HG02870 (cell line): ENCODE measurements around the gene DNMT3A.

Experiments
- ATAC-seq: cut with Tn5 transposase; IDR thresholded peaks from one replicate; pipeline ENCODE4 v1.9.1; 2021; ENCODE audit warnings: mild to moderate bottlenecking, moderate library complexity; ENCODE audit not compliant: unreplicated experiment

Gene DNMT3A

DNA sequence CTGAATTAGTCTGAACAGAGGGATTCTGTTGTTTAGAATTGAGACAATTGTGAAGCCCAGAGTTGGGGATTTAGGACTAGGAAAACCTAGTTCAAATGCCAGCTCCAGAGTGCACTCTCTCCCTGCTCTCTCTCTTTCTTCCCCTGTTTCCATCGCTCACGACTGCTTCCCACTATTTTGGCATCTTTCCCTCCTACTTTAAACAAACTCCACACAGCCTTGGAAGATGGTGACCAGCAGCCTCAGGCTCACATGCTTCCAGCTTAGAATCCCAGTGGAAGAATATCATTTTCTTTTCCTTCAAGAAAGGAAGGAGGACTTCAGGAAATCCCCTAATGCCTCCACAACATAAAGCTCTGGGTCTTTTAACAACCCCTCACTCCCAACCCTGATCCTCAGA is 6.1 kb upstream of the DNMT3A start:
- no peak for ATAC-seq

DNA sequence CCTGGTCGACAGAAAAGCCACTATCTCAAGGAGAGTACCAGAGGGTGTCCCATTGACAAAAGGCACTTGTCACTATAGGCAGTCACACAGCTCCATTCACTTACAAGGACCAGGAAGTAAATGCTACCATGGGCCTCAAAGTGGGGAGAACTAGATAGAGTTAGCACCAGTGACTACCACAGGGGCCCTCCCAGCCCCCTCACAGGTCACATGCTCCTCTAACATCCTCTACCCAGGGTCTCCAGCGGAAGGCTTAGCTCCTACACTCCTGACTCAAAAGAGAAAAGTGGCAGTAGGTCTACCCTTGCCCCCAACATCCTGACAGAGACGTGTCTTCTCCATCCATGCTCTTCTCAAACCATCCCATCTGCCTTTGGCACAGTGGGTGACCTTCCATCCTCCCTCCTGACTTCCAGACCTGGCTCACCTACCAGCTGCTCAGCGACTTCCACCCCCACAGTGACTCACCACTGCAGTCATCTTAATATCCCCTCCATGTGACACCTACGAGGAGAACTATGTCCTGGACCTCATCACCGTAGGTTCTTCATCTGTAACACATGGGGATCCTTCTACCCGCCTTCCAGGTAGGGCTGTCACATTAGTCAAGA is 5.6 kb upstream of the DNMT3A start:
- ATAC-seq: no peak

DNA sequence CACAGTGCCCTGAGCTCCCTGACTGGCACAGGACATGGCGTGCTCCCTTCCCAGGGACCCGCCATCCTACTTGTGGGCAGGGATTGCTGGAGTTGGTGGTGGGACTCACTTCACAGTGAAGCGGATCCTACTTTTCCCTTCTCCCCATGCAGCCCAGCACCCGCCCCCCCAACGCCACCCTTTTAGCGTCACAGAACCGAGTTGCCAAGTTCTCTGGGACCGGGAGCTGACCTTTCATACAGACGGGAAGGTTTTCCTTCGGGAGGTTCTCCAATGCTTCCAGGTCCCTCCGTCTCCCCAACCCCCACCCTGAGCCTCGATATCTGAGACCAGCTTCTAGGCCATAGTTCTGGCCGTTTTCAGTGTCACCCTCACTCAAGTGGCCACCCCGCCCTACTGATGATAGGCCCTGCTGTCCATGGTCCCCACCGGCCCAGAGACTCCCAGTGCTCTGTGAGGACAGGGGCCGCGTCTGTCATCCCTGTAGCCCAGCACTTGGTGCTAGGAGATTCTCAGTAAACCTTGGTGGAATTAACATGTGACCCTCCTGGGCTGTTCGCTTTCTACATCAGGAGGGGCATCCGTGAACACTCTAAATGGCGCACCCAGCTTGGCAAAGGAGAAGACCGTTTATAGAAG is 1.6 kb upstream of the DNMT3A start:
- ATAC-seq: no peak

DNA sequence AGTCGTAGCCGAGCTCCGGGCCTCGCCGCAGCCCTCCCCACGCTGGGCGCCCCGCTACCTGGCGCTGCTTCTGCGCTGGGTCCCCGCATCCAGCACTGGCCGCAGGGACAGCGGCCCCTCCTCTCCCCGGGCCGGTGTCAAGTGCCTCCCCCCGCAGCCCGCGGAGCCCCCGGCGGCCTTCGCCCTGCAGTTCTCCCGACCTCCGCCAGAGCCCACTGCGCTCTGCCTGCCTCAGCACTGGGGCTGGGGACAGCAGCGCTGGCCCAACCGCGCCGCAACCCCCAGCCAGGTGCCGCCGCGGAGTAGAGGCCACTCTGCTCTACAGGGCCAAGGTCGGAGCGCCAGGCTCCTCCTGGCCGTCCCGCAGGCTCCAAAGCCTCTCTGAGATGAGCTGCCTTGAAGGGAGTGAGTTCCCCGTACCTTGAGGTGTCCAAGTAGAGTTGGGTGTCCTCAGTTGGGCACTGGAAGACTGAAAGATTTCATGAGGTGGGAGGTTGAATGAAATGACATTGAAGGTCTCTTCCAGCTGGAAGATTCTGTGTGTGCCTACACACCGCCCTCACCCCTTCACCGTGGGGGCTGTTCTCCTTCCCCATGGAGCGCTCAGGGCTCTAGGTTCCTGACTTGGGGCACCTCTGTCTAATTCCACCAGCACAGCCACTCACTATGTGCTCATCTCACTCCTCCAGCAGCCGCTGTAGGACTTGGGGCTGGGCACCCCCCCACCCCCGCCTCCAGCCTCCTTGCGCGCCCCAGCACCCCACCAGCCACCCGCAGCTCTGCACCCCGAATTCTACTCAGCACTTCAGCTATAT is 854 bp upstream of the DNMT3A start:
- peak; percentile 73 for ATAC-seq

DNA sequence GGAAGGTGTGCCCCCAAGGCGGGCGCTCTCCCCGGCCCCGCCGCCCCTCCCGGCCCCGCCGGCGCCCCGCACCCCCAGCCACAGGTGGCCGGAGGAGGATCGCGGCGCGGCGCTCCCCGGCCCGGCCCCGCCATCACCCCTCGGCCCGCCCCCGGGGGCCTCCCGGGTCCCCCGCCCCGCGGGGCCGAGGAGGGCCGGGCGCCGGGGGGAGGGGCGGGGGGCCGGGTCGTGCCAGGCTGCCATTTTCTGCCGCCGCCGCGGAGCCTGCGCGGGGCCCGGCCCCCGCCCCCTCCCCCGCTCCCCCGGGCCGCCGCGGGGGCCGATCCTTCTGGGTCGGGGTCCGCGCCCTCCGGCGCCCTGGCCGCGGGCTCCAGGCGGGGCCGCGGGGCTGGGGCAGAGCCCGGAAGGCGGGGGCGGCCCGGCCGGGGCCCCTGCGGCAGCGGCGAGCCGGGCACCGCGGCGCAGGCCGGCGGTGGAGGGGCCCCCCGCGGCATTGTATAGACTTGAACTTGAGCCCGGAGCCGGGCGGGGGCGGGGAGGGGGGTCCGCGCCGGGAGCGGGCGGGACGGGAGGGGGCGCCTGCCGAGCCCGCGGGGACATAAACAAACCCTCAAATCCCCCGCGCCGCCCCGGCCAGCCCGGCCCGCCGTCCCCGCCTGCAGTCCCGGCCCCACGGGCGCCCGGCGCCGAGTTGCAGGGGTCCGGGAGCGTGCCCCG is 556 bp downstream of the DNMT3A start:
- peak; percentile 22 for ATAC-seq

DNA sequence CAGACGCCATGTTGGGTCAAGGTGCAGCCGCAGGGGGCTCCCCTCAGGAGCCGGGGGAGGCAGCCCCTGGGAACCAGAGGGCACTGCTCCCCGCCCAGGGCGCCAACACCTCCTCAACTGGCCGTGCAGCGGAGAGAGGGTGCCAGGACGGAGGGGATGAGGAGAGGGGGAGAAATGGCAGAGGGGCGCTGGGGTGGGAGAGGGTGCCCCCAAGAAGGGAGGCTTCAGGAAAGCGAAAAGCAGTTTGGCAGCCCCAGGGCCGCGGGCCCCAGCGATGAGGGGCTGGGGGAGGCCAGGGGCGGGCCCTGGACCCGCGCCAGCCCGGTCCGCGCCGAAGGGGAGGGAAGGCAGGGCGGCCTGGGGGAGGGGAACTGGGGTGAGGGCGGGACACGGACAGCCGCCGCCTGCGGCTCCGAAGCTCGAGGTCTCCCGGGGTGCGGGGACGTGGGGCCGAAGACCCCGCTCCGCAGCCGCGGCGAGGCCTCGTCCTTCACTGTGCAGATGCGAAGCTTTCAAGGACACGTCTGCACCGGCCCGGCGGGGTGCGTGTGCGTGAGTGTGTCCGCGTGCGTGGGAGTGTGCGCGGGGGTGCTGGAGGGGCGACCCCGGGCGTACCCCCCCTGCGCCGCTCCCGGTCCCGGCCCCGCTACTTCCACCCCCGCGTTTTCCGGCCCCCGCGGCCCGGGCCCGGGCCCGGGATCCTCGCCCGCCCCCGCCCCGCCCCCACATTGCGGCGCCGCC is 1.4 kb downstream of the DNMT3A start:
- ATAC-seq: no peak

DNA sequence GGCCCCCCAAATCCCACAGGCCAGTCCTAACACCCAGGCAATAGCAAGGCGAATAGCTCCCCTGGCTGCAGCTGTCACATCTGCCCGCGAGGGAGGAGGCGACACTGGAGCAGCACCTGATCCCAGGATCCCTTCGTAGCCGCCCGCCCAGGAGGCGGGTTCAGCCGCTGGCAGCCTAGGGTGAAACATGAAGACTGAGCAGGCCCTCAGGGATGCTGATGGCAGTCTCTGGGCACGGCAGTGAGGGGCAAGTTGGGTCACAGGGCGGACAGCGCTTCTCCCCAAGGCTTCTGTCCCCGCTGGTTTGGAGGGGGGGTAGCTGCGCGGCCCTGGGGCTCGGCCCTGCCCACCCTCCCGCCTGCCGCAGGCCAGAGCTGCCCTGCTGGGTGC is 1.9 kb downstream of the DNMT3A start:
- ATAC-seq: no peak

DNA sequence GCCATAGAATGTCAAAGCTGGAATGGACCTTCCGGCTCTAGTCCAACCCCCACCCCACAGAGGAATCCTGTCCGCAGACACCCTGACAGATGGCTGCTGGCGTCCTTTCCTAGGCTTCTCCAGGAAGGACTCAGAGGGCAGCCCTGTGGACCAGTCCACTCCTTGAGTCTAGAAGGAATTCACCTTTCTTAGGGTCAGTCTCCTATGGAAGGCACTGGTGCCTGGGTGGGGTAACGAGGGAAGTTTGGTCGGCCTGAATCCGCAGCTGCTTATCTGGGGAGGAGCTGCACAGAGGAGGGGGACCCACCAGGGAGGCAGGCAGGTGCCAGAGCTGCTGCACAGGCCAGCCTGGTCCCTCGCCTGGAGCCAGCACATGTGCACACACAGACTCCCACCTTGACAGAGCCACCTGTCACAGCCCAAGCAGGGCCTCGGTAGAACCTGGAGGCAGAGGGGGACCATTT is 2.5 kb downstream of the DNMT3A start:
- no peak for ATAC-seq

DNA sequence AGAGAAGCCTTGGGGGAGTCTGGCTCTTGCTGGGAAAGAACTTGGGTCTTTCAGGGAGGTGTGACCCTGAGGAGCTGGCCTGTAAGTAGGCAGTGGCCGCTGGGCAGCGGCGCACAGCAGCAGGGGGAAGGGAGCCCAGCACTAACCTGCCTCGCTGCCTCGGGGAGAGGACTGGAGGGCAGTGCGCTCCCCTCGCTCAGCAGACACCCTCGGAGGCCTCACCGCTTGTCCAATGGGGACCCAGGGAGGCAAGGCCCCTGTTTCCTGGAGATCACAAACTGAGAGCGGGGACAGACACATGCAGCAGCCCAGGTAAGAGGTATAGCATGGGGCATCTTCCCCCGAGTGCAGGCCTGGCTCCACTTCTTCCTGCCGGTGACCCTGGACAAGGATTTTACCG is 3.3 kb downstream of the DNMT3A start:
- ATAC-seq: no peak

DNA sequence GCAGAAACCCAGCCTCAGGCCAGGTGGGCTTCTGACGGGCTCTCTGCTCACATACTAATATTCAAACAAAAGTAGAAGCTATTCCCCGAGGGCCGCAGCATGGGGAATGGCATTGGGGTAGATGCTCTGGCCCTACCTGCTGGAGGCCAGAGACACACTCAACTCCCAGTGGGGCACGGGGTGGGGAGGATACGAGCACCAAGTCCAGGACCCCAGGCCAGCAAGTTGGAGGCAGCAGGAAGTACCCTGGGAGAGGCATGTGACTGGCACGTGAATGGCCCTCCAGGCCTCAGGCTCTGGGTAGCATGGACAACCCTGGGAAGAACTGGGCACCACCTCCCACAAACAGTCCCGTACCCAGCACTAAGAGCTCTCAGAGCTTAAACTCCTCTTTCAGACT is 3.8 kb downstream of the DNMT3A start:
- ATAC-seq: no peak

DNA sequence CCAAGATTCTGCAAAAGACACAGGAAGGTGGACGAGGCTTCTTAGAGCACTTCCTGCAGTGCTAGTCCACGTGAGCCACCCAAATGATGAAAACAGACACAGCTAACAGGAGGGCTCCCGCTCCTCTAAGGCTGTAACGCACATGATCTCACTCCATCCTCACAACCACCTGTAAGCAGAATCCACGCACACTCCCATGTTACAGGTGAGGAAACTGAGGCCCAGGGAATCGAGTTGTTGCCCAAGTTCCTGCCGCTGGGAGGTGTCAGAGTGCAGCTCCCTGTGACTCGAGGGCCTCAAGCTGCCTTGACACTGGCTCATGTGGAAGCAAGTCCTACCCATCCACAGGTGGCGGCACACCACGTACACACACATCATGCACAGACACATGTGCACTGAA is 4.4 kb downstream of the DNMT3A start:
- ATAC-seq: no peak

DNA sequence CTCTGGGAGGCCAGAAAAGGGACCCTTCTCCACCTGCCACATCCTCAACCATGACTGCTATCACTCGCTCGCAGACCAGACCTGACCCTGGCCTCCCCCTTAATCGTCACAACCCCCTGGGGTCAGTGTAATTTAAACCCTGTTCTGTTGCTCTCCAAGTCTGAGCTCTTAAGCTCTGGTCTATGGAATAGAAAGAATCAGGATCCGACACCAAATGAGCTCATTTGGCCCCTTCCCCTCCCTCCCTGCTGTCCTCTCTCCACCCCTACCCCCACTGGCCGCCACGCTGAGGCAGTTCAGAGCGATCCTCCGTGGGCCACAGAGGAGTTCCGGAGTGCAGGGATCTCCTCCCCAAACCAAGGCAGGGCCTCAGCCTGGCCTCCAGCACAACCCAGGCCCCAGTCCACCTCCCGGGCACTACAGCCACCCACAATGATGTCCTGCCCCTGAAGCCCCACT is 5.3 kb downstream of the DNMT3A start:
- no peak for ATAC-seq

DNA sequence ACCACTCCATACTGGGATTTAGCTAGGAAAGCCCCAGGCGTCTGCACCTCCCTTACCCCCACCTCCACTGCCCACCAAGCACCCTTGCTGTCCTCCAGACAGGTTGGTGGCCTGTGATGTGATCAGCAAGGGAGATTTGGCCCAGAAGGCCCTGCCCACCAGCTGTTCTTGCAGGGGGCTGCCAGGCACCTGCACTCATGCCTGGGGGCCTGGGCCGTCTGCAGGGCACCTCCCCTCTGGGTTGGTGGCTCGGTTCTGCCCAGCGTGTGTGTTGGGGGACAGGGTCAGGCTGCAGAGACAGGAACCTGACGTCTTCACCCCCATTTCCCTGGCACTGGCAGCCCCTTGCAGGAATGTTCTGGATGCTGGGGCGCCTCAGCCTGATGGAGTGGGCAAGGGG is 5.8 kb downstream of the DNMT3A start:
- no peak for ATAC-seq

DNA sequence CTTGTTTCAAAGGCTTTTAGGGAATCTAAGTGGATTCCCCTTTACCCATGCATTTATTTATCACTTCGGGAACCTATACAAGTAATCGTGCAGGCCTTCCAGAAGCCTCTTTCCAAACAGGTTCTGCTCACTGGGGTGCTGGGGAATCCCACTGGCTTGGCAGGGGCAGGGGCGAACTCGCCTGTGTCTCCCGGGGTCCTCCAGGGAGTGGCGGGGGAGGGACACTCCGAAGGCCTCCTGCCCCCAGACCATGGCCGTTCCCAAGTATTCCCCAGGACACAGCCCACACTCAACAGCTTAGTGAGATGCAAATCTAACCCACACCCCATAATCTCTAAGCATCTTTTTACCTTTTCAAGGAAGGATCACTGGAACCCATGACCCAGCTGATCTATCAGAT is 6.5 kb downstream of the DNMT3A start:
- no peak for ATAC-seq

DNA sequence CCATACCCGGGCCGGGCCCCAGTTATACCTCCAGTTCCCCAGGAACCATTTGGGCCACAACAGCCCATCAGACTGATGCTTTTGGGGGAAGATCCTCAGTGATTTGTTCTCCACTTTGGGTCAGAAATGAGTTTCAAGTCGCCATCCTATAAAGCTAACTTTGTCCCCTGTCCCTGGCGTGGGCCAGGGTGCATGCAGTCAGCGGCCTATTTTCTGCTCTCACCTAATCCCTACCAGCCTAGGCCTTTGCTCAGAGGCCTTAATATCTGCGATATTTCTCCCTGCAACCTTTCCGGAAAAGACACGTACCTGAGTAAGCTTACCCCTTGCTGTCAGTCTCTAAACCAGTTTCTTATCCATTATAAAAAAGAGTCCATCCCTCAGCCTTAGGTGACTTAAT is 7.2 kb downstream of the DNMT3A start:
- ATAC-seq: no peak

DNA sequence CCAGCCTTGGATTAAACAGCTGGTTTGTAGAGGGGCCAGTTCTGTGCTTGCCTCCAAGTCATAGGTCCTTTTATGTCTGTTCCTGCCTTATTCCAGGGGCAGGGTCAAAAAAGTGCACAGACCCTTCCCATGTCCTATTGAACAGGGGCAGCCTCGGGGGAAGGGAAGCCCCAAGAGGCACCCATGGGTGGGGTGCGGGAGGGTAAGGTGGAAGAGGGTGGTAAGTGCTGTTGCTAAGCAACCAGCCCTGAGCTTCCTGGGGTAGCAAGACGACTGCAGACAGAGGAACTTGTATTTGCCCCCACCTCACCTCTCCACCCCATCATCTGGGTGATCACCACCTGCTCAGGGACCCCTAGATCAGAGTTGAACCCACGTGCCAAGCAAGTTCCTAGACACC is 7.7 kb downstream of the DNMT3A start:
- ATAC-seq: no peak

DNA sequence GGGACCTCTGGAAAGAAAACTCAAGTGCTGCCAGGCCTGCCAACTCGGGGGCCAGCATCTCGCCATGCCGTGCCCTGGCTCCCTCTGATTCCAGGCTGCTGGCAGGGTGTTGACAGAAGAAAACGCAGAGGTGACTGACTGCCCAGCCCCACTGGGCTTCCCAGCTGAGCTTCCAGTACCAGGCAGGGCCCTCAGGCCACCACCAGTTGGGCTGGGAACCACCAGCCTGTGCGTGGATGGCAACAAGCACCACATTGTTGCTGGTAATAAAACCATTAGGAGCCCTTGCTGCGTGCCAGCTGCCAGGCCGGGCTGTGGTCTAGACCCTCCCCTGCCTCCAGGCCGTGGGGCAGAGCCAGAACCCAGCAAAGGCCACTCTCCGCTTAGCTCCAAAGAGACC is 9.2 kb downstream of the DNMT3A start:
- ATAC-seq: no peak

DNA sequence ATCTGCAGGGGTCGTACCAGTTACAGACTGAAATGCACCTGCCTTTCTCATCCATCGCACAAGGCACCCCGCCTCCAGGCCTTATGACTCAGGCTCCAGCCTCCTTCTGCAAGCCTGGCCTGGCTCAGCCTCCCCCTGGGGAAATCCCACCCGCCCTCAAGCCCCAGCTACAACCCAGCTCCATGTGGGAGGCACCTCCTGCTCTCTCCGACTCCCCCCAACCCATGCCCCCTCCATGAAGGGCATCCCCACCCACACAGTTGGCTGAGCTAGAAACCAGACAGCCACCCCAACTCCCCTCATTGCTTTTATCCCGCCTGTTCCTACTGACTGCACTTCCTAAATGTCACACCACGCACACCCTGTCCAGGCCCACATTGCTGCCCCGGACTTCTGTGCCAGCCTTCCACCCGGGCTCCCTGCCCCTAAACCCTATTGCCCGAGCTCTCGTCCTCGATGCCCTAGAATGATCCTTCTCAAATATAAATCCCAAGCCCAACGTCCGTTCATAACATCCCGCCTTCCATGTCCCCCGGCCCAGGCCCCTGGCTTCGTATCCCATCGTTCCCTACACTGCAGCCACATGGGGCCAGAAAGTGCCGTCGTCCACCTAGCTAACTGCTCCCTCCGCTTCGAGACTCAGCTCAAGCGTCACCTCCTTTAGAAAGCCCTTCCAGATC is 9.9 kb downstream of the DNMT3A start:
- no peak for ATAC-seq

DNA sequence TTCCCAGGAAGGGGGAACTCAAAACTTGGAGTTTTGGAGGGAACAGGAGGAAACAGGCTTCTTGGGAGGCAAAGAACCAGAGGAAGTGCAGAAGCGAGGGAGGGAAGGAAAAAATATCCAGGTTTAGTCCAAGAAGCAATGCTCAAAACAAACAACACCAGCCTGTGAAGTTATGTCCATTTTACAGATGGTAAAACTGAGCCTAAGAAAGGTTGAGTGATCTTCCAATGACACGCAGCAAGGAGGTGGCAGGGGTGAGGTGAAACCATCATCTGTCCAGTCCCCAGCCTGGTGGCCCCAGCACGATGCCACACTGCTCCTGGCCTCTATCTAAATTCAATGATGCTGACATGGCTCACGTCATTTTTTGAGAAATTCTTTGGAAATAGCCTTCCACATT is 10.8 kb downstream of the DNMT3A start:
- no peak for ATAC-seq

DNA sequence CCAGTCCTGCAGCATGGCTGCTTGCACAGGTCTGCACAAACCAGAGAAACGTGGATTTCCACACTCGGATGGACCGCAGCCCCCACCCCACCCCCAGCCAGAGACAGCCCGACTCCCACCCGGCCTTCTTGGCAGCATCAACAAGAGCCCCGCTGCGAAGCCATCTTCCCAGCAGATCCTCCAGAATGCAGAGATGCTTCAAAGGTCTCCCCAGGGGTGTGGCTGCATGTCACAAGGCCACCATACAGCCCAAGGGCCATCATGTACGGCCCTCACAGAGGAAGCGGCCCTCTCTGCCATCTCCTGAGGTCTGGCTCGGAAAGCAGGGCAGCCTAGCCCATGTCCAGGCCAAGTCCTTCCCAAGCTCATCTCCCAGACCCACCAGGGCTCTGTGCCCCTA is 11.5 kb downstream of the DNMT3A start:
- ATAC-seq: no peak
